Mammary epithelial cell (primary cell): ENCODE measurements around the gene ZNF454.

Source experiments
- EZH2 ChIP-seq: IDR thresholded peaks from 2 replicates; pipeline ENCODE4 v1.6.1; 2012; ENCODE audit warnings: low read length, inconsistent platforms, borderline replicate concordance
- TF ChIP-seq, protein P1 (sequence below), 2 donors: IDR thresholded peaks in 1 of 2; conservative IDR thresholded peaks in 1 of 2; 2 replicates each; pipeline ENCODE4 v1.5.1; 2011 to 2012; ENCODE audit warnings: inconsistent platforms in 2 of 2, low read length in 2 of 2, mild to moderate bottlenecking in 2 of 2, control low read depth in 1 of 2, low read depth in 1 of 2; ENCODE audit not compliant: insufficient read depth in 1 of 2; ENCODE audit errors: extremely low read depth in 1 of 2

DNA sequence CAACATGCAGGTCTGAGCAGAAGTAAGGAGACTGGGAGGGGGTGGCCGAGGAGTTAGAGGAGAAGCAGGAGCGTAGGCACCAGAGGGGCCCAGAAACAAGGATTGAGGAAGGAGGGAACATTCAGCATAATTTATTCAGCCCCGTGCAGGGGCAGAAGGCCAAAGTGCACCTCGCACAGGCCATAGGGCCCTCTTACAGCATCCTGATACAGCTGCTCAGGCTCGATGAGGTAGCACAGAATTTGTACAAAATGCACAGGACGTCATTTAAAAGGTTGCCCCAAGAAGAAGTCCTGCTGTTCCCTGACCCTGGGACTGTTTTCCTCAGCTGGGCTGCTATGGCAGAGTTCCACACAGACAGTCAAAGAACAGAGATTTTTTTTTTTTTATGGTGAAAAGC lies 56.2 kb downstream of the ZNF454 start:
- TF ChIP-seq, protein P1, sequence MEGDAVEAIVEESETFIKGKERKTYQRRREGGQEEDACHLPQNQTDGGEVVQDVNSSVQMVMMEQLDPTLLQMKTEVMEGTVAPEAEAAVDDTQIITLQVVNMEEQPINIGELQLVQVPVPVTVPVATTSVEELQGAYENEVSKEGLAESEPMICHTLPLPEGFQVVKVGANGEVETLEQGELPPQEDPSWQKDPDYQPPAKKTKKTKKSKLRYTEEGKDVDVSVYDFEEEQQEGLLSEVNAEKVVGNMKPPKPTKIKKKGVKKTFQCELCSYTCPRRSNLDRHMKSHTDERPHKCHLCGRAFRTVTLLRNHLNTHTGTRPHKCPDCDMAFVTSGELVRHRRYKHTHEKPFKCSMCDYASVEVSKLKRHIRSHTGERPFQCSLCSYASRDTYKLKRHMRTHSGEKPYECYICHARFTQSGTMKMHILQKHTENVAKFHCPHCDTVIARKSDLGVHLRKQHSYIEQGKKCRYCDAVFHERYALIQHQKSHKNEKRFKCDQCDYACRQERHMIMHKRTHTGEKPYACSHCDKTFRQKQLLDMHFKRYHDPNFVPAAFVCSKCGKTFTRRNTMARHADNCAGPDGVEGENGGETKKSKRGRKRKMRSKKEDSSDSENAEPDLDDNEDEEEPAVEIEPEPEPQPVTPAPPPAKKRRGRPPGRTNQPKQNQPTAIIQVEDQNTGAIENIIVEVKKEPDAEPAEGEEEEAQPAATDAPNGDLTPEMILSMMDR (conservative IDR thresholded peaks at IDR 0.05 in 1 of 2, IDR thresholded peaks at IDR 0.05 in 1 of 2; ENCODE audit: extremely low read depth in 1 of 2, insufficient read depth in 1 of 2, low read depth in 1 of 2, low read length in 2 of 2) = no peak
- no peak for TF ChIP-seq EZH2
